Effector memory CD8-positive, alpha-beta T cell (primary cell): Measurements from ENCODE around the gene HDDC2.

Experiments
- ATAC-seq: fragments of 150-1000 bp; cut with Tn5 transposase; replicated peaks from 2 replicates; pipeline ENCODE4 v1.10.0; 2021; ENCODE audit warnings: mild to moderate bottlenecking, moderate library complexity
- DNase-seq, 3 experiments: peaks; one replicate each; pipeline ENCODE4 v3.0.0; 2021
- H3K27ac Mint-ChIP-seq, 2 donors: one replicate each; pipeline ENCODE4 v1.8.0; 2022; ENCODE audit warnings: mild to moderate bottlenecking in 2 of 2, mixed read lengths in 2 of 2, moderate library complexity in 2 of 2
- H3K27me3 Mint-ChIP-seq, 2 donors: one replicate each; pipeline ENCODE4 v1.8.0; 2022; ENCODE audit warnings: mixed read lengths in 2 of 2
- H3K36me3 Mint-ChIP-seq: one replicate; pipeline ENCODE4 v1.8.0; 2022; ENCODE audit warnings: mild to moderate bottlenecking, moderate library complexity, mixed read lengths; ENCODE audit not compliant: insufficient read depth
- H3K4me1 Mint-ChIP-seq, 2 donors: one replicate each; pipeline ENCODE4 v1.8.0; 2022; ENCODE audit warnings: low read depth in 2 of 2, mixed read lengths in 2 of 2
- H3K4me3 Mint-ChIP-seq, 2 donors: one replicate each; pipeline ENCODE4 v1.8.0; 2022; ENCODE audit warnings: mild to moderate bottlenecking in 2 of 2, mixed read lengths in 2 of 2, moderate library complexity in 2 of 2
- H3K9me3 Mint-ChIP-seq, 2 donors: one replicate each; pipeline ENCODE4 v1.8.0; 2022; ENCODE audit warnings: mixed read lengths in 2 of 2

The HDDC2 gene

GRCh38 chr6:125255201-125255600 lies 46.6 kb downstream of the HDDC2 start:
- no peaks in the 10 kb centered on the region for H3K36me3 Mint-ChIP-seq
- ATAC-seq (no peak), DNase-seq (no peak)
- no peak overlapping the region for H3K27ac Mint-ChIP-seq
- H3K9me3 Mint-ChIP-seq, result no peaks in the 10 kb centered on the region
- H3K27me3 Mint-ChIP-seq, result peaks cover 0 to 7% of the 10 kb centered on the region in 2 donors
- no peaks in the 10 kb centered on the region for H3K4me1 Mint-ChIP-seq
- H3K4me3 Mint-ChIP-seq, result no peak overlapping the region

GRCh38 chr6:125254321-125254720 lies 47.4 kb downstream of the HDDC2 start:
- H3K27ac Mint-ChIP-seq, result no peak overlapping the region

GRCh38 chr6:125253881-125254280 lies 47.9 kb downstream of the HDDC2 start:
- peaks cover 0 to 7% of the 10 kb centered on the region in 2 donors for H3K27me3 Mint-ChIP-seq
- no peaks in the 10 kb centered on the region for H3K9me3 Mint-ChIP-seq
- no peaks in the 10 kb centered on the region for H3K4me1 Mint-ChIP-seq
- ATAC-seq (no peak), DNase-seq (no peak)
- H3K4me3 Mint-ChIP-seq, result no peak overlapping the region
- no peaks in the 10 kb centered on the region for H3K36me3 Mint-ChIP-seq
- H3K27ac Mint-ChIP-seq, result no peak overlapping the region

More at GRCh38 chr6:125254321-125254720, 47.4 kb downstream of the HDDC2 start:
- ATAC-seq (no peak), DNase-seq (no peak)
- Mint-ChIP-seq H3K4me1 (no peaks in the 10 kb centered on the region), H3K9me3 (no peaks in the 10 kb centered on the region), H3K27me3 (peaks cover 0 to 7% of the 10 kb centered on the region in 2 donors), H3K4me3 (no peak overlapping the region), H3K36me3 (no peaks in the 10 kb centered on the region)

- Mint-ChIP-seq H3K36me3 (no peaks in the 10 kb centered on the region), H3K4me3 (no peak overlapping the region), H3K27me3 (peaks cover 4 to 13% of the 10 kb centered on the region in 2 donors), H3K27ac (no peak overlapping the region), H3K9me3 (no peaks in the 10 kb centered on the region), H3K4me1 (no peaks in the 10 kb centered on the region)
- ATAC-seq, result no peak
- DNase-seq, result no peak
Measured at GRCh38 chr6:125252891-125253290, 48.9 kb downstream of the HDDC2 start.

- Mint-ChIP-seq H3K4me3 (no peak overlapping the region), H3K4me1 (no peaks in the 10 kb centered on the region), H3K36me3 (no peaks in the 10 kb centered on the region), H3K27me3 (peaks cover 14 to 24% of the 10 kb centered on the region in 2 donors), H3K9me3 (no peaks in the 10 kb centered on the region), H3K27ac (no peak overlapping the region)
- ATAC-seq, result no peak
- no peak for DNase-seq
Measured at GRCh38 chr6:125251516-125252220, 50.1 kb downstream of the HDDC2 start.

GRCh38 chr6:125250511-125250910 lies 51.3 kb downstream of the HDDC2 start:
- Mint-ChIP-seq H3K27ac (no peak overlapping the region), H3K4me1 (no peaks in the 10 kb centered on the region), H3K36me3 (no peaks in the 10 kb centered on the region), H3K4me3 (no peak overlapping the region), H3K27me3 (peaks cover 25 to 35% of the 10 kb centered on the region in 2 donors), H3K9me3 (no peaks in the 10 kb centered on the region)
- DNase-seq (no peak), ATAC-seq (no peak)

GRCh38 chr6:125248136-125248535 lies 53.6 kb downstream of the HDDC2 start:
- no peak overlapping the region for H3K4me3 Mint-ChIP-seq
- no peak for ATAC-seq
- H3K27ac Mint-ChIP-seq, result no peak overlapping the region
- no peaks in the 10 kb centered on the region for H3K36me3 Mint-ChIP-seq
- no peaks in the 10 kb centered on the region for H3K9me3 Mint-ChIP-seq
- H3K4me1 Mint-ChIP-seq, result no peaks in the 10 kb centered on the region
- no peak for DNase-seq
- H3K27me3 Mint-ChIP-seq, result peaks cover 31 to 44% of the 10 kb centered on the region in 2 donors

GRCh38 chr6:125246566-125246965 lies 55.2 kb downstream of the HDDC2 start:
- Mint-ChIP-seq H3K27me3 (peaks cover 33 to 44% of the 10 kb centered on the region in 2 donors), H3K4me1 (no peaks in the 10 kb centered on the region)
- no peak for ATAC-seq

GRCh38 chr6:125245523-125246264 lies 56.1 kb downstream of the HDDC2 start:
- H3K4me1 Mint-ChIP-seq, result no peaks in the 10 kb centered on the region
- H3K4me3 Mint-ChIP-seq, result no peak overlapping the region
- H3K27ac Mint-ChIP-seq, result no peak overlapping the region
- H3K36me3 Mint-ChIP-seq, result no peaks in the 10 kb centered on the region
- H3K27me3 Mint-ChIP-seq, result peaks cover 37 to 51% of the 10 kb centered on the region in 2 donors
- no peak for ATAC-seq
- peaks cover 0 to 3% of the 10 kb centered on the region in 2 donors for H3K9me3 Mint-ChIP-seq
- no peak for DNase-seq

More at GRCh38 chr6:125246566-125246965, 55.2 kb downstream of the HDDC2 start:
- H3K9me3 Mint-ChIP-seq, result peaks cover 0 to under 1% of the 10 kb centered on the region in 2 donors
- DNase-seq, result no peak
- H3K4me3 Mint-ChIP-seq, result no peak overlapping the region
- no peaks in the 10 kb centered on the region for H3K36me3 Mint-ChIP-seq
- no peak overlapping the region for H3K27ac Mint-ChIP-seq

- Mint-ChIP-seq H3K27ac (no peak overlapping the region), H3K4me3 (no peak overlapping the region), H3K27me3 (peaks cover 37 to 57% of the 10 kb centered on the region in 2 donors), H3K9me3 (peaks cover 3% of the 10 kb centered on the region in 2 donors), H3K36me3 (no peaks in the 10 kb centered on the region), H3K4me1 (no peaks in the 10 kb centered on the region)
- DNase-seq, result no peak
- ATAC-seq, result no peak
Measured at GRCh38 chr6:125245109-125245508, 56.7 kb downstream of the HDDC2 start.

- no peaks in the 10 kb centered on the region for H3K36me3 Mint-ChIP-seq
- DNase-seq, result no peak
- H3K4me3 Mint-ChIP-seq, result no peak overlapping the region
- peaks cover 6 to 20% of the 10 kb centered on the region in 2 donors for H3K27me3 Mint-ChIP-seq
- no peak for ATAC-seq
- H3K9me3 Mint-ChIP-seq, result peaks cover 3 to 8% of the 10 kb centered on the region in 2 donors
- no peaks in the 10 kb centered on the region for H3K4me1 Mint-ChIP-seq
- no peak overlapping the region for H3K27ac Mint-ChIP-seq
Measured at GRCh38 chr6:125237764-125238163, 64.0 kb downstream of the HDDC2 start.

GRCh38 chr6:125236536-125237327 lies 65.0 kb downstream of the HDDC2 start:
- DNase-seq (no peak), ATAC-seq (no peak)
- Mint-ChIP-seq H3K4me1 (no peaks in the 10 kb centered on the region), H3K27ac (no peak overlapping the region), H3K9me3 (peaks cover 3 to 8% of the 10 kb centered on the region in 2 donors), H3K4me3 (no peak overlapping the region), H3K27me3 (peaks cover 6 to 17% of the 10 kb centered on the region in 2 donors), H3K36me3 (no peaks in the 10 kb centered on the region)

- DNase-seq (no peak), ATAC-seq (no peak)
- Mint-ChIP-seq H3K4me3 (no peak overlapping the region), H3K9me3 (no peaks in the 10 kb centered on the region), H3K4me1 (no peaks in the 10 kb centered on the region), H3K27ac (no peak overlapping the region), H3K27me3 (no peaks in the 10 kb centered on the region), H3K36me3 (no peaks in the 10 kb centered on the region)
Measured at GRCh38 chr6:125233202-125233601, 68.6 kb downstream of the HDDC2 start.
